Chondrocyte (in vitro differentiated cells): ENCODE results near the gene SPACA9. TPM values are rescaled to one million over a fixed set of nuclear protein-coding genes. Genes with fewer than 3 reads are reported as not detected.
A peak's percentile ranks its signal among the peaks of the same experiment; 100 is the strongest.

Source experiments
- DNase-seq: peaks from one replicate; pipeline ENCODE4 v3.0.0; 2021; ENCODE audit warnings: mixed read lengths, low spot score
- H3K27ac Mint-ChIP-seq: one replicate; pipeline ENCODE4 v1.8.0; 2021; ENCODE audit warnings: mild to moderate bottlenecking, moderate library complexity, mixed read lengths; ENCODE audit not compliant: unreplicated experiment
- H3K27me3 Mint-ChIP-seq: 2 replicates; pipeline ENCODE4 v1.8.0; 2021; ENCODE audit warnings: low read depth, mixed read lengths
- H3K36me3 Mint-ChIP-seq: 2 replicates; pipeline ENCODE4 v1.8.0; 2021; ENCODE audit warnings: low read depth, mixed read lengths
- H3K4me1 Mint-ChIP-seq: 2 replicates; pipeline ENCODE4 v1.8.0; 2021; ENCODE audit warnings: low read depth, mild to moderate bottlenecking, mixed read lengths
- H3K4me3 Mint-ChIP-seq: one replicate; pipeline ENCODE4 v1.8.0; 2021; ENCODE audit warnings: mild to moderate bottlenecking, moderate library complexity, mixed read lengths; ENCODE audit not compliant: unreplicated experiment
- H3K9me3 Mint-ChIP-seq: 2 replicates; pipeline ENCODE4 v1.8.0; 2021; ENCODE audit warnings: low read depth, mixed read lengths
- total RNA-seq: library from RNA; stranded (reverse); gene quantifications from 3 replicates; pipeline ENCODE4 v1.2.1, GENCODE V29; 2021
- TF ChIP-seq, protein P1 (sequence below): fragments of 200-600 bp; sonication (generic); IDR thresholded peaks from 2 replicates; pipeline ENCODE4 v1.5.0; 2021; ENCODE audit warnings: antibody characterized with exemption, mild to moderate bottlenecking, moderate library complexity

Gene SPACA9
- total RNA-seq, 1 donor from 2014 or later, result 3.3 TPM

DNA sequence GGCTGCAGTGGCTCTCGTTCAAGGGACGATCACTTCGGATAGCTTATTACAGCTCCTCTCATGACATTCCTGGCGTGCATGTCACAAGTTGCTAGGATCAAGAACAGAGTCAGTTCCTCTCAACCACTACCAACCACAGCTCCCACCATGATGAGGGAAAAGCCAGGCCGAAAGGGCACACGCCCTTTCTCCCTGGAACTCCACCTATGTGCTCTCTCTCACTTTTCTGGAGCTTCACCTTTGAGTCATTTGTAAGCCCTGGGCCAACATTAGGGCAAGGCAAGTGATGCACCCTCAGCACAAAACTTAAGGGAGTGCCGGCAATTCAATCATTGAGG, 1.6 kb downstream of the SPACA9 start:
- no peak overlapping the region for H3K4me3 Mint-ChIP-seq

DNA sequence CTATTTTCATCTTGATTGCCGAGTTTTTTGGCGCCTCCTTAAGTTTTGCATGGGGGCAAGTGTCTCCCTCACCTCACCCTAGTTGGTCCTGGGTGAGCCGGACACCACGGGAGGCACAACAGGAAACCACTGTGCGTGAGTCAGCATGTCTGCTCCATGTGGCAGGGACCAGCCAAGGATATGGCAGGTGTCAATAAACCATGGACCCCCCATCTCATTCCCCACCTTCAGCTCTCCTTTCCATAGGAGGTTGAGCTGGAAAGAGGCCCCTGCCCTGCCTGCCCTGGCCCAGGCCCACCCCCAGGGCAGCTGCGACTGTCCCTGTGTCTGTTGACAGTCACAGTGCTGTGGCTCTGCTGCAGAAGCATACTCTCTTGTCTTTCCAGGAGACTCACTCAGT, 3.1 kb downstream of the SPACA9 start:
- Mint-ChIP-seq H3K27ac (no peak overlapping the region), H3K4me3 (no peak overlapping the region), H3K9me3 (no peaks in the 10 kb centered on the region), H3K4me1 (peaks cover 8% of the 10 kb centered on the region), H3K27me3 (no peaks in the 10 kb centered on the region), H3K36me3 (no peaks in the 10 kb centered on the region)
- peak; percentile 47 for DNase-seq
- TF ChIP-seq, protein P1, sequence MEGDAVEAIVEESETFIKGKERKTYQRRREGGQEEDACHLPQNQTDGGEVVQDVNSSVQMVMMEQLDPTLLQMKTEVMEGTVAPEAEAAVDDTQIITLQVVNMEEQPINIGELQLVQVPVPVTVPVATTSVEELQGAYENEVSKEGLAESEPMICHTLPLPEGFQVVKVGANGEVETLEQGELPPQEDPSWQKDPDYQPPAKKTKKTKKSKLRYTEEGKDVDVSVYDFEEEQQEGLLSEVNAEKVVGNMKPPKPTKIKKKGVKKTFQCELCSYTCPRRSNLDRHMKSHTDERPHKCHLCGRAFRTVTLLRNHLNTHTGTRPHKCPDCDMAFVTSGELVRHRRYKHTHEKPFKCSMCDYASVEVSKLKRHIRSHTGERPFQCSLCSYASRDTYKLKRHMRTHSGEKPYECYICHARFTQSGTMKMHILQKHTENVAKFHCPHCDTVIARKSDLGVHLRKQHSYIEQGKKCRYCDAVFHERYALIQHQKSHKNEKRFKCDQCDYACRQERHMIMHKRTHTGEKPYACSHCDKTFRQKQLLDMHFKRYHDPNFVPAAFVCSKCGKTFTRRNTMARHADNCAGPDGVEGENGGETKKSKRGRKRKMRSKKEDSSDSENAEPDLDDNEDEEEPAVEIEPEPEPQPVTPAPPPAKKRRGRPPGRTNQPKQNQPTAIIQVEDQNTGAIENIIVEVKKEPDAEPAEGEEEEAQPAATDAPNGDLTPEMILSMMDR, result no peak

More for the DNA sequence above, 1.6 kb downstream of the SPACA9 start:
- Mint-ChIP-seq H3K36me3 (no peaks in the 10 kb centered on the region), H3K4me1 (peaks cover 8% of the 10 kb centered on the region), H3K27me3 (peaks cover 4% of the 10 kb centered on the region), H3K9me3 (no peaks in the 10 kb centered on the region), H3K27ac (no peak overlapping the region)
- TF ChIP-seq, protein P1, result no peak
- DNase-seq, result no peak

DNA sequence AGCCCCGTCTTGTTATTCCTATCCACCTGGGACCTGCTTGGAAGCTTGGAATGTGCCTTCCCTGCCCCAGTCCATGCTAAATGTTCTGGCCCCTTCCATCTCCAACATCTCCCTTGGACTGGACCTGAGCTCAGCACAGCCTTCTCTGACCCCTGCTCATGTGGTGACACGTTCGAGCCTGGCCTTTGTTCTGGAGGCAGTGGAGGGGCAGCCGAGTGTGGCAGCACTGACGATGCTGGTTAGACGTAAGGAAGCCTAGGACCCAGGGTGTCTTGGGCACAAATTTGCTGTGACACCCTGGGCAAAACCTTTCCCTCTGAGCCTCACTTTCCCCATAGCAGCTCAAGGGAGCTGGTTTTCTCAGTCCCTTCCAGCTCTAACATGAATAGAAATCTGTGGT, 3.9 kb downstream of the SPACA9 start:
- H3K27ac Mint-ChIP-seq, result no peak overlapping the region
- TF ChIP-seq, protein P1, result no peak

DNA sequence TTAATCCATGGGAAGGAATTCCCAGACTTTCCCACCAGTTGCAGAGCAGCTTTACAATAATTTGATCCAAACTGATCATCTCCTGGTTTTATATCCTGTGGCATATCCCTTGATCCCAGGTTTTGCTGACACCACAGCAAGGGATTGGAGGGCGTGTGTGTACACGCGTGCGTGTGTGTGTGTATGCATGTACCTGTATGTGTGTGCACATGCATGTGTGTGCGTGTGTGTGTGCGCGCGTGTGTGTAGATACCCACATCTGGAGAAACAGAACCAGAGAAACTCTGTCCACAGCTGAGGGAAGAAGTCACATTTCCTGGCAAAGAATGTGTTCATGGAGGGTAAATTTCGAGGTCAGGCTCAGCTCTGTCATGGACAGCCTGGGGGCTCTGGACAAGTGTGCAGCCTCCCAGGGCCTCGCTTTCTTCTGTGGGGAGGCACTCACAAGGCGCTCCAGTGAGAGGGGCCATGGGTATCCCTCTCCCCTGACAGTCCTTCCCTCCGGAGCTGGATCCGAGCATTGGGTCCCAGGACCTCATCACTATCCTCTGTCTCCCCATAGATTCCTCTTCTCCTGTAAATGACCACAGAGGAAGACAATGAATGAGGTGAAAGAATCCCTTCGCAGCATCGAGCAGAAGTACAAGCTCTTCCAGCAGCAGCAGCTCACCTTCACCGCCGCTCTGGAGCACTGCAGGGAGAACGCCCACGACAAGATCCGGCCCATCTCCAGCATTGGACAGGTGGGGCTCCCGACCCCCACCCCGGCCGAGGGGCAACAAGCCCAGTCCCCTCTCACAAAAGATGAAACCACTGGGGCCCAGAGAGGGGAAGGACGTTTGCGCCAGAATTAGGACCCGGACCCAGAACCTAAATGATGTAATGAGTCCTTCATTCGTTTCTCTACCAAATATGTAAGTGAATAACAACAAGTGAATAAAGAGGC, 4.9 kb downstream of the SPACA9 start:
- H3K4me1 Mint-ChIP-seq, result peaks cover 8% of the 10 kb centered on the region
- TF ChIP-seq, protein P1, result no peak
- DNase-seq, result peak; percentile 51
- no peak overlapping the region for H3K4me3 Mint-ChIP-seq
- no peaks in the 10 kb centered on the region for H3K9me3 Mint-ChIP-seq
- no peaks in the 10 kb centered on the region for H3K36me3 Mint-ChIP-seq
- no peak overlapping the region for H3K27ac Mint-ChIP-seq
- H3K27me3 Mint-ChIP-seq, result no peaks in the 10 kb centered on the region

More for the DNA sequence above, 3.9 kb downstream of the SPACA9 start:
- H3K36me3 Mint-ChIP-seq, result no peaks in the 10 kb centered on the region
- H3K4me1 Mint-ChIP-seq, result peaks cover 8% of the 10 kb centered on the region
- H3K27me3 Mint-ChIP-seq, result no peaks in the 10 kb centered on the region
- H3K4me3 Mint-ChIP-seq, result no peak overlapping the region
- DNase-seq, result peak; percentile 69
- no peaks in the 10 kb centered on the region for H3K9me3 Mint-ChIP-seq

DNA sequence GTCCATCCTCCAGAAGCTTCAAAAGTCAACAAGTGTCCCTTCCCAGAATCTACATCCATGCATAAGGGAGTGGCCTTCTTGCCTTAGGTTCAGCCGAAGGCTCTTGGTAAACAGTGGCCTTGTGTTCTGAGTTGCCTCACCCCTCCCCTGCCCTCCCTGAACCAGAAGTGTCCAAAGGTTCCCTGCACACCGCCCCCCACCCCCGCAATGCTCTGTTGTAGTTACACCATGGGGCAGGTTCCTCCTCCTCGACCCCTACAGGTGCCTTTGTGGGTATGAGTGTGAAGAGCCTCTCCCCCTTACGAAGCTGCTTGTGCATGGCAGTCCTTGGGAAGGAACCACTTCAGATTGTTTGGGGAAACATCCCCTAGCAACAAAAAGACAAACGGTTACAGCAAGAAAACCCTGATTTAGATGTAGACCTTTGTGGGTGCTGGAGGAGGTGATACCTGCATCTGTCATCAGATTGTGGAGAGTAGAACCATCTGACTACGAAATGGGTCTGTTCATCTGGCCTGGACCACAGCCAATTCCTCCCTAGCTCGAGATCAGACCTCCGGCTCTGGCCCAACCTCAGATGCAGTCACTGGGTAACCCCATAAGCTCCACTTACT, 7.1 kb downstream of the SPACA9 start:
- no peak overlapping the region for H3K27ac Mint-ChIP-seq
- TF ChIP-seq, protein P1, result no peak
- H3K27me3 Mint-ChIP-seq, result no peaks in the 10 kb centered on the region
- DNase-seq, result no peak
- no peaks in the 10 kb centered on the region for H3K36me3 Mint-ChIP-seq
- no peaks in the 10 kb centered on the region for H3K9me3 Mint-ChIP-seq
- H3K4me3 Mint-ChIP-seq, result no peak overlapping the region
- H3K4me1 Mint-ChIP-seq, result no peaks in the 10 kb centered on the region
